PC-3 (cell line): ENCODE results near the gene EEIG2. TPM values are rescaled to one million over a fixed set of nuclear protein-coding genes. Genes with fewer than 3 reads are reported as not detected.

Experiments used
- ATAC-seq: fragments of 200-7000 bp; cut with Tn5 transposase; 2 replicates; pipeline ENCODE4 v1.9.1; 2020; ENCODE audit warnings: mild to moderate bottlenecking, moderate library complexity
- BruUV-seq: library from RNA; stranded (reverse); fragments of 400-500 nt; replicated peaks from 2 replicates; lab custom pipeline; 2021; lab: Mats Ljungman, UMichigan
- CTCF ChIA-PET: fragments of 300-600 bp; sonication (Branson Sonifier 250); formaldehyde crosslinking; loops from one replicate; lab custom pipeline; 2022; ENCODE audit warnings: antibody characterized with exemption; lab: Charles Lee
- POLR2A ChIA-PET: fragments of 300-600 bp; sonication (Branson Sonifier 250); formaldehyde crosslinking; loops from one replicate; lab custom pipeline; 2022; ENCODE audit warnings: antibody characterized with exemption; ENCODE audit not compliant: unreplicated experiment; lab: Charles Lee
- DNase-seq: peaks from one replicate; pipeline ENCODE4 v3.0.0-alpha.2; 2015
- H2AFZ ChIP-seq: fragments of 300-600 bp; sonication (generic); 2 replicates; pipeline ENCODE4 v1.6.0; 2016; ENCODE audit warnings: antibody characterized with exemption, low read length
- H3F3A ChIP-seq: fragments of 300-600 bp; sonication (generic); one replicate; pipeline ENCODE4 v1.6.0; 2017; ENCODE audit warnings: antibody characterized with exemption, low read length, control low read depth, mild to moderate bottlenecking; ENCODE audit not compliant: unreplicated experiment
- H3K27ac ChIP-seq: fragments of 300-600 bp; sonication (generic); 2 replicates; pipeline ENCODE4 v1.5.1; 2016; ENCODE audit warnings: mild to moderate bottlenecking, low read length
- H3K27me3 ChIP-seq: fragments of 300-600 bp; sonication (generic); 2 replicates; pipeline ENCODE4 v1.6.1; 2016; ENCODE audit warnings: low read length, mixed read lengths
- H3K36me3 ChIP-seq: fragments of 300-600 bp; sonication (generic); 2 replicates; pipeline ENCODE4 v1.6.1; 2016; ENCODE audit warnings: low read depth, mixed run types, low read length, mixed read lengths
- H3K4me1 ChIP-seq: fragments of 300-600 bp; sonication (generic); 2 replicates; pipeline ENCODE4 v1.5.1; 2016; ENCODE audit warnings: low read length; ENCODE audit not compliant: insufficient read depth
- H3K4me2 ChIP-seq: fragments of 300-600 bp; sonication (generic); 2 replicates; pipeline ENCODE4 v1.6.0; 2016; ENCODE audit warnings: low read length
- H3K4me3 ChIP-seq: fragments of 300-600 bp; sonication (generic); 2 replicates; pipeline ENCODE4 v1.5.1; 2016; ENCODE audit warnings: mild to moderate bottlenecking, low read length, mixed read lengths
- H3K79me2 ChIP-seq: fragments of 300-600 bp; sonication (generic); 2 replicates; pipeline ENCODE4 v1.6.1; 2017; ENCODE audit warnings: low read length, mixed read lengths
- H3K9ac ChIP-seq: fragments of 300-600 bp; sonication (generic); 2 replicates; pipeline ENCODE4 v1.6.0; 2016; ENCODE audit warnings: mild to moderate bottlenecking, low read length
- H3K9me2 ChIP-seq: fragments of 300-600 bp; sonication (generic); replicated peaks from 2 replicates; pipeline ENCODE4 v1.6.1; 2016; ENCODE audit warnings: mixed run types, low read length, mixed read lengths
- H3K9me3 ChIP-seq: fragments of 300-600 bp; sonication (generic); 2 replicates; pipeline ENCODE4 v1.6.1; 2016; ENCODE audit warnings: low read length, mixed read lengths
- H4K20me1 ChIP-seq: fragments of 300-600 bp; sonication (generic); 2 replicates; pipeline ENCODE4 v1.6.1; 2016; ENCODE audit warnings: low read length, mixed read lengths
- CTCF ChIP-seq: fragments of 300-600 bp; sonication (generic); conservative IDR thresholded peaks from 2 replicates; pipeline ENCODE4 v1.5.1; 2017; ENCODE audit warnings: antibody characterized with exemption, low read depth, mild to moderate bottlenecking, low read length
- EZH2 ChIP-seq: fragments of 300-600 bp; sonication (generic); IDR thresholded peaks from one replicate; pipeline ENCODE4 v1.6.1; 2017; ENCODE audit warnings: antibody characterized with exemption, mild to moderate bottlenecking, low read length; ENCODE audit not compliant: unreplicated experiment
- EZH2phosphoT487 ChIP-seq: fragments of 300-600 bp; sonication (generic); IDR thresholded peaks from 2 replicates; pipeline ENCODE4 v1.6.1; 2018; ENCODE audit warnings: mild to moderate bottlenecking, antibody characterized with exemption, low read length, borderline replicate concordance
- intact Hi-C: fragments of 100-400 bp; cut with micrococcal nuclease; formaldehyde crosslinking; loops from 2 replicates; pipeline ENCODE4 v1.9.0; 2023
- total RNA-seq: library from RNA; depleted of rRNA; stranded (reverse); fragments of >200 nt; gene quantifications from 2 replicates; pipeline ENCODE4 v1.2.3, GENCODE V29; 2014

Gene EEIG2
- total RNA-seq, 1 experiment from 2014 or later, result 6.2 TPM

GRCh38 chr1:108553905-108554304 lies 6.0 kb upstream of the EEIG2 start:
- H3K36me3 ChIP-seq, result no peaks in the 10 kb centered on the region
- H3F3A ChIP-seq, result no peaks in the 10 kb centered on the region
- no peaks in the 10 kb centered on the region for H3K9me2 ChIP-seq
- H2AFZ ChIP-seq, result no peak overlapping the region
- ChIA-PET POLR2A (no interaction called here), CTCF (no interaction called here)
- H3K9ac ChIP-seq, result no peak overlapping the region
- no peak overlapping the region for H3K27ac ChIP-seq
- no peak for DNase-seq
- H3K4me2 ChIP-seq, result no peak overlapping the region
- H3K9me3 ChIP-seq, result no peaks in the 10 kb centered on the region
- no peak for ATAC-seq
- intact Hi-C loops, result no loop called here
- no peaks in the 10 kb centered on the region for H3K79me2 ChIP-seq
- TF ChIP-seq EZH2 (no peak), EZH2phosphoT487 (no peak), CTCF (no peak)
- H3K27me3 ChIP-seq, result peaks cover 7% of the 10 kb centered on the region; the same call in 1 of the 2 replicates
- H3K4me1 ChIP-seq, result no peaks in the 10 kb centered on the region
- BruUV-seq, result no TSS peak
- no peaks in the 10 kb centered on the region for H4K20me1 ChIP-seq
- no peak overlapping the region for H3K4me3 ChIP-seq

- intact Hi-C loops, result loop anchor here (5.0 kb wide), 1 partner anchor 37 kb away; no protein-coding TSS in a partner anchor
These were observed 5.0 kb upstream of the EEIG2 start for GRCh38 chr1:108554682-108555427.

More at GRCh38 chr1:108554682-108555427, 5.0 kb upstream of the EEIG2 start:
- DNase-seq (no peak), ATAC-seq (no peak)
- Histone ChIP-seq H2AFZ (no peak overlapping the region), H3K4me3 (no peak overlapping the region), H3K79me2 (no peaks in the 10 kb centered on the region), H3K27me3 (0 out of 2 replicates have a peak, but pooled peaks cover 4% of the 10 kb centered on the region), H3F3A (no peaks in the 10 kb centered on the region), H3K36me3 (no peaks in the 10 kb centered on the region), H3K9me2 (no peaks in the 10 kb centered on the region), H3K4me1 (peaks cover 4% of the 10 kb centered on the region; the same call in 1 of the 2 replicates), H3K9ac (no peak overlapping the region), H3K9me3 (no peaks in the 10 kb centered on the region), H3K4me2 (no peak overlapping the region), H4K20me1 (no peaks in the 10 kb centered on the region), H3K27ac (no peak overlapping the region)
- ChIA-PET CTCF (no interaction called here), POLR2A (interaction anchor here (0.5 kb wide), 1 partner anchor 214 kb away, joined by 4 read pairs; no protein-coding TSS in a partner anchor)
- TF ChIP-seq EZH2phosphoT487 (no peak), EZH2 (no peak), CTCF (no peak)
- BruUV-seq, result no TSS peak
